Gastroesophageal sphincter (tissue), 3 donors: ENCODE results near the gene PIK3CA.

ENCODE experiments used
- EP300 ChIP-seq: sonication (generic); formaldehyde crosslinking; IDR thresholded peaks from one replicate; pipeline ENCODE4 v1.6.1; 2017; ENCODE audit warnings: antibody characterized with exemption, mild to moderate bottlenecking
- POLR2A ChIP-seq, 2 donors: fragments of 450-650 bp; IDR thresholded peaks; one replicate each; pipeline ENCODE4 v1.6.1; 2017; ENCODE audit warnings: antibody characterized with exemption in 2 of 2, mild to moderate bottlenecking in 2 of 2, moderate library complexity in 1 of 2
- POLR2AphosphoS5 ChIP-seq: sonication (generic); formaldehyde crosslinking; IDR thresholded peaks from one replicate; pipeline ENCODE4 v1.6.1; 2017; ENCODE audit warnings: antibody characterized with exemption
- TF ChIP-seq, protein P1 (sequence below), 4 experiments: fragments of 200-600 bp in 2 of 4; fragments of 450-650 bp in 2 of 4; sonication (generic) in 1 of 4; IDR thresholded peaks; one replicate each; pipeline ENCODE4 v1.5.1; 2017 to 2019; ENCODE audit warnings: antibody characterized with exemption in 4 of 4, mild to moderate bottlenecking in 2 of 4, moderate library complexity in 2 of 4

DNA sequence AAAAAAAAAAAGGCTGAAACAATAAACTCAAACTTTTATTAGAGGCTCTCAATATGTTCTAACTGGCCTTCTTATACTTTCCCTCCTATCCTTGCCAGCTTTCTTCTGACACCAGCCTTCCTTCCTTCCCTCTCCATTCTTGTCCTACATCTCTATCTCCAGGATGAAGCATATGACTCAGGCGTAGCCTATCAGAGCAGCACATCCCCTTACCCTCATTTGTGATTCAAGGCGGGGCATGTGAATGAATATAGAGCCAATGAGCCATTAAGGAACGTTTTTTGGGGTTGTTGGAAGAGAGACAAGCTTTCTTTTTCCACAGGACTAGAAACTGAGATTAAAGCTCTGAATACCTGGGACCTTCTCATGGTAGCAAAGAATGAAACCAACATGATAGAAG, 127.8 kb downstream of the PIK3CA start:
- TF ChIP-seq, protein P1, sequence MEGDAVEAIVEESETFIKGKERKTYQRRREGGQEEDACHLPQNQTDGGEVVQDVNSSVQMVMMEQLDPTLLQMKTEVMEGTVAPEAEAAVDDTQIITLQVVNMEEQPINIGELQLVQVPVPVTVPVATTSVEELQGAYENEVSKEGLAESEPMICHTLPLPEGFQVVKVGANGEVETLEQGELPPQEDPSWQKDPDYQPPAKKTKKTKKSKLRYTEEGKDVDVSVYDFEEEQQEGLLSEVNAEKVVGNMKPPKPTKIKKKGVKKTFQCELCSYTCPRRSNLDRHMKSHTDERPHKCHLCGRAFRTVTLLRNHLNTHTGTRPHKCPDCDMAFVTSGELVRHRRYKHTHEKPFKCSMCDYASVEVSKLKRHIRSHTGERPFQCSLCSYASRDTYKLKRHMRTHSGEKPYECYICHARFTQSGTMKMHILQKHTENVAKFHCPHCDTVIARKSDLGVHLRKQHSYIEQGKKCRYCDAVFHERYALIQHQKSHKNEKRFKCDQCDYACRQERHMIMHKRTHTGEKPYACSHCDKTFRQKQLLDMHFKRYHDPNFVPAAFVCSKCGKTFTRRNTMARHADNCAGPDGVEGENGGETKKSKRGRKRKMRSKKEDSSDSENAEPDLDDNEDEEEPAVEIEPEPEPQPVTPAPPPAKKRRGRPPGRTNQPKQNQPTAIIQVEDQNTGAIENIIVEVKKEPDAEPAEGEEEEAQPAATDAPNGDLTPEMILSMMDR (IDR thresholded peaks at IDR 0.05) = no peak
- TF ChIP-seq EP300 (no peak), POLR2A (IDR thresholded peaks at IDR 0.05) (no peak), POLR2AphosphoS5 (no peak)
